Measurements from ENCODE around the gene C12orf42. TPM values are rescaled to one million over a fixed set of nuclear protein-coding genes. Genes with fewer than 3 reads are reported as not detected.

Gene C12orf42
- total RNA-seq, 1 experiment from 2014 or later: not detected

- WGBS (ENCODE audit: extremely low coverage, insufficient read length, low lambda C conversion rate): no CpG with 5 or more reads among the region's 2 CpGs
- no peak for DNase-seq
- no peaks in the 10 kb centered on the region for H3K27me3 Mint-ChIP-seq (ENCODE audit: low read depth)
- no peaks in the 10 kb centered on the region for H3K79me1 ChIP-seq (ENCODE audit: insufficient read depth, low read depth, low read length, poor library complexity, severe bottlenecking)
- H3K9me3 ChIP-seq (ENCODE audit: control insufficient read depth, low read depth, low read length): no peaks in the 10 kb centered on the region
- H3K4me1 Mint-ChIP-seq: no peaks in the 10 kb centered on the region
- H4K20me1 ChIP-seq (ENCODE audit: control insufficient read depth, insufficient read depth, insufficient read length): no peaks in the 10 kb centered on the region
- H3K9me3 Mint-ChIP-seq: no peaks in the 10 kb centered on the region
- no peak overlapping the region for H3K56ac ChIP-seq (ENCODE audit: insufficient read length, low read depth, low read length)
- no peak overlapping the region for H3K18ac ChIP-seq (ENCODE audit: insufficient read length, low read depth, low read length)
- H2AFZ ChIP-seq (ENCODE audit: low read length): no peak overlapping the region
- H3K27ac ChIP-seq (ENCODE audit: insufficient read length, low read depth, low read length): no peak overlapping the region
- no peak overlapping the region for H3K4ac ChIP-seq (ENCODE audit: low read depth, low read length)
- H3K9ac ChIP-seq (ENCODE audit: extremely low read depth, insufficient read length, low read length): no peak overlapping the region
- H3K23ac ChIP-seq (ENCODE audit: insufficient read length, low read depth, low read length): no peak overlapping the region
- H3K23me2 ChIP-seq (ENCODE audit: insufficient read length, low read depth, low read length, poor library complexity, severe bottlenecking): no peaks in the 10 kb centered on the region
- H3K4me1 ChIP-seq (ENCODE audit: insufficient read depth, low read length): no peaks in the 10 kb centered on the region
- no peak for TF ChIP-seq CTCF (conservative IDR thresholded peaks at IDR 0.05)
- no peak overlapping the region for H4K5ac ChIP-seq (ENCODE audit: insufficient read length, low read depth, low read length)
- H3K4me2 ChIP-seq (ENCODE audit: insufficient read depth, insufficient read length, low read length): no peak overlapping the region
- H2AK5ac ChIP-seq (ENCODE audit: insufficient read length, low read length): no peak overlapping the region
- H2BK120ac ChIP-seq (ENCODE audit: low read depth, low read length, poor library complexity, severe bottlenecking): no peak overlapping the region
- H2BK20ac ChIP-seq (ENCODE audit: low read depth, low read length, poor library complexity, severe bottlenecking): no peak overlapping the region
- H3K4me3 Mint-ChIP-seq: no peak overlapping the region
- no peak overlapping the region for H3K27ac Mint-ChIP-seq
- no peak overlapping the region for H2BK12ac ChIP-seq (ENCODE audit: insufficient read length, low read depth, low read length)
- H4K91ac ChIP-seq (ENCODE audit: insufficient read length, low read depth, low read length): no peak overlapping the region
- no peak overlapping the region for H2BK15ac ChIP-seq (ENCODE audit: low read depth, low read length)
- H3K79me2 ChIP-seq (ENCODE audit: insufficient read depth, low read length): no peaks in the 10 kb centered on the region
- H2BK5ac ChIP-seq (ENCODE audit: insufficient read length, low read length): no peak overlapping the region
- no peak overlapping the region for H4K8ac ChIP-seq (replicated peaks; ENCODE audit: insufficient read length, low read depth, low read length)
- no peak overlapping the region for H3K14ac ChIP-seq (ENCODE audit: insufficient read depth, low read length)
- H3T11ph ChIP-seq (ENCODE audit: low read length): no peak overlapping the region
- no peaks in the 10 kb centered on the region for H3K27me3 ChIP-seq (ENCODE audit: insufficient read depth, low read length)
- H3K36me3 Mint-ChIP-seq (ENCODE audit: insufficient read depth in 1 of 3, low read depth in 3 of 3): no peaks in the 10 kb centered on the region
Measured at GRCh38 chr12:103520686-103521215, 25.0 kb upstream of the C12orf42 start.
